Mucosa of rectum (tissue), 2 donors: ENCODE data around the gene SPATA13.

Experiments used
- H3K27ac ChIP-seq, 2 donors: one replicate each; pipeline ENCODE4 v1.7.0; 2013; ENCODE audit warnings: inconsistent platforms in 2 of 2, low read depth in 2 of 2, low read length in 2 of 2
- H3K27me3 ChIP-seq, 2 donors: one replicate each; pipeline ENCODE4 v1.7.0; 2013; ENCODE audit warnings: low read length in 2 of 2; ENCODE audit not compliant: control insufficient read depth in 2 of 2, insufficient read depth in 2 of 2
- H3K36me3 ChIP-seq, 2 donors: one replicate each; pipeline ENCODE4 v1.7.0; 2013; ENCODE audit warnings: low read length in 2 of 2; ENCODE audit not compliant: control insufficient read depth in 2 of 2, insufficient read depth in 2 of 2
- H3K4me1 ChIP-seq, 2 donors: one replicate each; pipeline ENCODE4 v1.7.0; 2013; ENCODE audit warnings: low read length in 2 of 2, mild to moderate bottlenecking in 1 of 2; ENCODE audit not compliant: control insufficient read depth in 2 of 2, insufficient read depth in 2 of 2
- H3K4me3 ChIP-seq, 2 donors: one replicate each; pipeline ENCODE4 v1.7.0; 2013; ENCODE audit warnings: low read length in 2 of 2
- H3K9ac ChIP-seq, 2 donors: one replicate each; pipeline ENCODE4 v1.7.0; 2013; ENCODE audit warnings: low read length in 2 of 2, low read depth in 1 of 2, mild to moderate bottlenecking in 1 of 2
- H3K9me3 ChIP-seq, 2 donors: one replicate each; pipeline ENCODE4 v1.7.0; 2013; ENCODE audit warnings: low read length in 2 of 2; ENCODE audit not compliant: control insufficient read depth in 2 of 2
- donor health status: healthy.
- donor health status: Normal muscosa, but diverticular disease.

Gene SPATA13

DNA sequence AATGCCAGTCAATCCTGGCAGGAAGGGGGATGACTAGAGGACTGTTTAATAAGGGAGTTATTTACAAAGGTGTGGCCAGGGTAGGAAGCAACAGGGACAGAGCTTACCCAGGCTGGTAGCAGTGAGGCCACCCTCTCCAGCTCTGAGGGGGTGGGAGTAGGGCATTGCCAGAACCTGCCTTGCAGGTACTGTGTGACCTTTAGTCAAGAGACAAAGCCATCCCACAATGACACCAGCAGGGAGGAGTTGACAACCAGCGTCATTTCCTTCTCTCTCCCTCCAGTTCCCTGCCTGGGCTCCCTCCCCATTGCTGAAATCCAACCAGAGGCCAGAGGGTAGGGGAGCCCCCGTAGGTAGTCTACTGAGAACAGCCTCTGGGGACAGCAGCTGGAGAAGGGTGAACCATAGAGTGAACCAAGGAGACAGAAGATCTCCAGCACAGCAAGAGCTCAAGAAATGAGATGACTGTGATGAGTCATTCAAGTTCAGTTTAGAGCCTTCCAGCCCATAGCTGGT, 33.3 kb upstream of the SPATA13 start:
- Histone ChIP-seq H3K9ac (no peak overlapping the region), H3K36me3 (no peaks in the 10 kb centered on the region), H3K27me3 (no peaks in the 10 kb centered on the region), H3K27ac (peak overlapping the region; percentile 40 to 54), H3K9me3 (peaks cover 5 to 6% of the 10 kb centered on the region in 2 donors), H3K4me3 (peak overlapping the region in 1 of 2 donors; percentile 22), H3K4me1 (peaks cover 10 to 14% of the 10 kb centered on the region in 2 donors)

DNA sequence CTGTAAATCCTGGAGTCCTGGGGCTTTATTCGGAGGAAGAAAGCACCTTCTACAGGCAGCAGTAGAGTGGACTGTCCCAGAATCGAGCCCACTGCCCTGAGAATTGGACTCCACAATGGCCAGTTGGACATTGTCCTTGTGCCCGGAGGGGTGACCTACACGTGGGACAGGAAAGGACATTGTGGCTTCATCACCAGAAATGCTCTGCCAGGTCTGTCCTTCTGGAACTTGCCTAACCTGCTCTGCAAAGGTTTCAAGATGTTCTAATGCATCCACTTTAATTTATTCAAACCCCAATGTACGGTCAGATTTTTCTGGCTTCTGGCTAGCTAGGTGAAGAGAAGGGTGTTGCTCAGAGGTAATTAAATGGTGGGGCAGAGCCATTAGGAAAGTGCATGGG, 32.4 kb upstream of the SPATA13 start:
- H3K27me3 ChIP-seq = no peaks in the 10 kb centered on the region
- peaks cover 5 to 6% of the 10 kb centered on the region in 2 donors for H3K9me3 ChIP-seq
- H3K36me3 ChIP-seq = no peaks in the 10 kb centered on the region
- no peak overlapping the region for H3K27ac ChIP-seq
- peaks cover 10 to 14% of the 10 kb centered on the region in 2 donors for H3K4me1 ChIP-seq
- no peak overlapping the region for H3K9ac ChIP-seq
- no peak overlapping the region for H3K4me3 ChIP-seq

DNA sequence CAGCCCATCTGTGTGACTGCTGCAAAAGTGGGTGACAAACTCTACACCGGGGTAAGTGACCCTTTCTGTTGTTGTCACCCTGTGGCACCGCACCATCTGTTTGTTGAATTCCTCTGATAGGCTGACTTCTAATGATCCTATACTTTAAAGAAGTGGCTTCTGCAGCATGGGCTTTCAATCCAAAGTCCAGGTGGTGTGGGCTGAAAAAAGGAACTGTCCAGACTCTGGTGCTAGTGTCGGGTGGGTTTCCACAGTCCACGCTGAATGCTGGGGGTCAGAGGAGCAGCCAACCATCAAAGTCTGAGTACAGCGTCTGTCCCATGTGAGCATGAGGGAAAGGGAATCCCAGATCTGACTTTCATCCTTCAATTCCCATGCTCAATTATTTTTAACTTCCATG, 31.6 kb upstream of the SPATA13 start:
- Histone ChIP-seq H3K36me3 (no peaks in the 10 kb centered on the region), H3K4me3 (no peak overlapping the region)

DNA sequence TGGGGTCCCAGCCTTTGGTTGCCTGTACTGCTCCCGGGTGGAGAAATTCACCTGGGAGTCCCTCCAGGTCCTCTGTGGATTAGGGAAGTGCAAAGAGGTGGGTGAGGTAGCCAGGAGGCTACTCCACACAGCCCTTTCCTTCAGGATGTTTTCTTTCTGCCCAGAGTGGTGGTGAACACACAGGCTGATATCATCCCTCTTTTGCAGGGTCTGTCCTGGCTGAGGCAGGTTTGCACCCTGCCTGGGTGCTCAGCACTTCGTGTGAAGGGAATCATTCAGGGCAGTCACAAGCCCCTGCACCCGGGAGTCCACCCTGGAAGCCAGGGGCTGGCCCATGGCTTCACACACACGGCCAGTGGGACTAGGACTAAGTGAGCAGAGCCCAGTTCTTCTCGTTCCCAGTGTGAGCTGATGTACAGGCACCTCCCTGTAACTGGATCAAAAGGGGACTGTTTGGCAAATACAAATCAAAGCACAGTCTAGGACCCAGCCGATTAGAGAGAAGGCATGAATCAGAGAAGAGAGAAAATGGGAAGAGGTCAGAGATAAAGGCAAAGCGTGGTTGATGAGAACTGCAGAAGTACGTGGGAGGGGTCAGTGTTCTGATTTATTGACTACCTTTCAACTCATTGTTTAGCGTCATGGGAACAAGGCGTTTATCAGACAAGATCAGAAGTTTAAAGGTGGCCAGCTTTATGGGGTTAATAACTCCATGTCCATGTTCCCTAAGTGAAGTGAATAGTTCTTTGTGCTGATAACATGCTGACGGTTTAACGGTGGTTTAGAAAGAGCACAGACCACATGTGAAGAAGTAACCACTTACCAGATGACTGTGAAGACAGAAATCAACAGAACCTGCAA, 30.4 kb upstream of the SPATA13 start:
- Histone ChIP-seq H3K4me3 (no peak overlapping the region), H3K27me3 (no peaks in the 10 kb centered on the region), H3K36me3 (no peaks in the 10 kb centered on the region), H3K27ac (no peak overlapping the region), H3K9ac (no peak overlapping the region), H3K9me3 (peaks cover 5 to 6% of the 10 kb centered on the region in 2 donors), H3K4me1 (peaks cover 10 to 14% of the 10 kb centered on the region in 2 donors)

More for the DNA sequence above, 31.6 kb upstream of the SPATA13 start:
- Histone ChIP-seq H3K9ac (no peak overlapping the region), H3K9me3 (peaks cover 5 to 6% of the 10 kb centered on the region in 2 donors), H3K27ac (no peak overlapping the region), H3K4me1 (peaks cover 10 to 14% of the 10 kb centered on the region in 2 donors), H3K27me3 (no peaks in the 10 kb centered on the region)

DNA sequence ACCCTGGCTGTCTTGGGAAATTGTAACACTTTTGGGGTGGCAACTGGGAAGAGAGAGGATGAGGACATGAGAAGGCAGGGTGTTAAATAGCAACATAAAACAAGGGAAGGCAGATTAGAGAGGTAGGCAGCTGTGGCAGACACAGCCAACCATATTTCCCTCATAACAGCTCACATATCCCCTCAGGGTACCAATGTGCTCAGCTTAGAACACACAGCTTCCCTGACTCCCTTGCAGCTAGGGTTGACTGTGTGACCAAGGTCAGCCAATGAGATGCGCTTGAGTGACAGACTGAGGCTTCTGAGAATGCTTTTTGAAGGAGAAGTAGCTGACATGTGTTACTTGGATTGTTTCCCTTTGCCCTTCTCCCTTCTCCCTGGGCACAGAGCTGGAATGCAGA, 28.8 kb upstream of the SPATA13 start:
- Histone ChIP-seq H3K36me3 (no peaks in the 10 kb centered on the region), H3K9me3 (peaks cover 5 to 6% of the 10 kb centered on the region in 2 donors), H3K27me3 (no peaks in the 10 kb centered on the region), H3K4me3 (no peak overlapping the region), H3K9ac (no peak overlapping the region), H3K4me1 (peaks cover 10 to 14% of the 10 kb centered on the region in 2 donors), H3K27ac (no peak overlapping the region)

DNA sequence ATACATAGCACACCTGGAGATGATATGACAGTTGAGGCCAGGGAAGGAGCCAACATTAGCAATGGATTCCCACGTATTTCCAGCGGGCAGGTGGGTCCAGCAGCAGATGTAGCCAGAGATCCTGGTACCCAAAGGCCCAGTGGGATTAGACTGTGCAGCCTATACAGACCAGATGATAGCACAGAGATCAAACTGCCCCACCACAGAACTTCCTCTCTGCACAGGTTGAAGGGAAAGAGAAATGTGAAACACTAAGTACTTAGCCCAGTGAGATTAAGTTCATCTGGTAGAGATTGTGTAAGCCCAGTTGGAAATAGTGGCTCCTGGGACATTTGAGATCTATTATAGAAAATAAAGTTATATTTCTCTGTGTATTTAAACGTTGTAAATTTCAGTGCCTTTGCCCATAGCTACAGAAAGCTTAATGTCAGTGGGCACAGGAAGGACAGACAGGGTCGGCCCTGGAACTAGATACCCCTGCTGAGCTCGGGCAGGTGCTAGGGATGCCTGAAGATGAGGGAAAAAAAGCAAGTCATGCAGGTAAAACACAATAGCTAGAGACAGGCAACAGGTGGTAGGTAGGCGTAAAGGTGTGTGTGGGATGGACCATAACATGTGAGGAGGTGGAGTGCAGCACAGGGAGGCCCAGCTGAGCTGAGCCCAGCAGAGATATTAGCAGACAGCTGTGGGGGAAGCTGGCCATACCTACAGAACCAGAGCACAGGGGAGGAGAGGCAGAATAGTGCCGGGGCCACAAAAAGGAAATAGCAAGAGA, 27.3 kb upstream of the SPATA13 start:
- Histone ChIP-seq H3K9me3 (peaks cover 5 to 6% of the 10 kb centered on the region in 2 donors), H3K4me3 (no peak overlapping the region), H3K36me3 (no peaks in the 10 kb centered on the region), H3K4me1 (peaks cover 4 to 5% of the 10 kb centered on the region in 2 donors), H3K9ac (no peak overlapping the region), H3K27ac (no peak overlapping the region), H3K27me3 (no peaks in the 10 kb centered on the region)

DNA sequence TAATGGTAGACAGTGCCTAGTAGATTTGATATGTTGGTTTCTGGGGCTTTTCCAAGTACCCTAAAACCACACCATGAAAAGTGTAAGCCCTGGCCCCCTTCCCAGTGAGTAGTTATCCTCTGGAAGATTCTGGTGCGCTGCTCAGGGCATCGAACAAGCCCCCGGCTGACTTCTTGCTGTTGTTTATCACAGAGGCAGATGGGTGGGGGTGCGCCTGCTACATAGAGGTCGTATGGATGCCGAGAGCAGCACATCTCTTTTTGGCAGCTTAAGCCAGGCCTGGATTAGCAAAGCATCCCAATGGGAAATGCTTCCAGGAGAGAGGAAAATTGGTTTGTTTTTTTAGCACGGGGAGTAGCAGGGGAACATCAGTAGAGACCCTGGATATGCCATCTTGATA, 26.3 kb upstream of the SPATA13 start:
- no peak overlapping the region for H3K4me3 ChIP-seq
- peaks cover 4 to 5% of the 10 kb centered on the region in 2 donors for H3K4me1 ChIP-seq
- H3K9me3 ChIP-seq = peaks cover 5 to 6% of the 10 kb centered on the region in 2 donors
- H3K9ac ChIP-seq = no peak overlapping the region
- H3K27ac ChIP-seq = no peak overlapping the region
- H3K27me3 ChIP-seq = no peaks in the 10 kb centered on the region
- H3K36me3 ChIP-seq = no peaks in the 10 kb centered on the region

DNA sequence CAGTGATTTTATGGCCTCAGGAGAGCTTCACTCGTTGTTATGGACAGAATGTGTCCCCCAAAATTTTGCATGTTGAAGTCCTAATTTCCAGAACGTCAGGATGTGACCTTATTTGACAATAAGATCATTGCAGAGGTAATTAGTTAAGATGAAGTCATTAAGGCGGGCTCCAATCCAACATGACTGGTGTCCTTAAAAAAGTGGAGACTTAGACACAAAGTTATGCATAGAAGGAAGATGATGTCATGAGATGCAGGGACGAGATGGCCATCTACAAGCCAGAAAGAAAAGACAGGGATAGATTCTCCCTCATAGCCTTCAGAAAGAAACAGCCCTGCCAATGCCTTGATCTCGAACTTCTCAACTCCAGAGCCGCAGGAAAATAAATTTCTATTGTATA, 25.8 kb upstream of the SPATA13 start:
- Histone ChIP-seq H3K9ac (no peak overlapping the region), H3K4me3 (no peak overlapping the region), H3K27me3 (no peaks in the 10 kb centered on the region), H3K9me3 (peaks cover 5 to 6% of the 10 kb centered on the region in 2 donors), H3K36me3 (no peaks in the 10 kb centered on the region), H3K4me1 (peaks cover 4 to 5% of the 10 kb centered on the region in 2 donors), H3K27ac (no peak overlapping the region)

DNA sequence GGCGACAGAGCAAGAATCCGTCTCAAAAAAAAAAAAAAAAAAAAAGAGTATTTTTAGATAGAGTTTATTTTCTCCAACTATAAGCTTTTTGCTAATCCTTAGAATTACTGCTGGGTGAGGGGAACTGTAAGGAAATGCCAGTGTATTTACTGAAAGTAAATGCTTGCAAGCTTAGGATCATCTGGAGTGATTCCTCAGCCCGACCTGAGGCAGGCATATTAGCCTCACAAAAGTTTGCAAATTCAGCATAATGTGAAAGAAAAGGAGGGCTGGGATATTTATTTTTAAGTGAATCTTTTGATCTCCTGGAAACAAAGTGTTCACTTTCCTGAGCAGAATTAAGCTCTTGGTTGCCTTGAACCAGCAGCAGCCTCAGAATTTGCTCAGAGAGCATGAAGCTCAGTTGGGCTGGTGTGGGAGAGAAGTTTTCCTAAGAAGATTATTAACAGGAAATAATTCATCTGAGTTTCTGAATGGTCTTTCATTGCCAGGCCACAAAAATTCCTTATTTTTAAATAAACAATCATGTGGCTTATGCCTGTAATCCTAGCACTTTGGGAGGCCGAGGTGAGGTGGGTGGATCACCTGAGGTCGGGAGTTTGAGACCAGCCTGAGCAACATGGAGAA, 24.7 kb upstream of the SPATA13 start:
- Histone ChIP-seq H3K4me1 (no peaks in the 10 kb centered on the region), H3K27me3 (no peaks in the 10 kb centered on the region), H3K9ac (no peak overlapping the region), H3K36me3 (no peaks in the 10 kb centered on the region), H3K4me3 (no peak overlapping the region), H3K9me3 (peaks cover 5 to 6% of the 10 kb centered on the region in 2 donors), H3K27ac (no peak overlapping the region)
